Mesothelial cell of epicardium (in vitro differentiated cells): ENCODE results near the gene GPT2. TPM values are rescaled to one million over a fixed set of nuclear protein-coding genes. Genes with fewer than 3 reads are reported as not detected.
"Not testable (repeated sequence)": the region's sequence is repeated elsewhere in the genome, so short reads cannot be mapped to it uniquely, and the experiment has no call there.

Experiments used
- DNase-seq, 2 experiments: peaks; one replicate each; pipeline ENCODE4 v3.0.0; 2021; ENCODE audit warnings: low spot score in 2 of 2; ENCODE audit not compliant: unreplicated experiment in 2 of 2
- H3K27ac Mint-ChIP-seq: 2 replicates; pipeline ENCODE4 v1.8.0; 2021; ENCODE audit warnings: mixed read lengths
- H3K27me3 Mint-ChIP-seq: 2 replicates; pipeline ENCODE4 v1.8.0; 2021; ENCODE audit warnings: low read depth, mixed read lengths
- H3K36me3 Mint-ChIP-seq: 2 replicates; pipeline ENCODE4 v1.8.0; 2021; ENCODE audit warnings: mixed read lengths
- H3K4me1 Mint-ChIP-seq: 2 replicates; pipeline ENCODE4 v1.8.0; 2021; ENCODE audit warnings: mixed read lengths
- H3K4me3 Mint-ChIP-seq: 2 replicates; pipeline ENCODE4 v1.8.0; 2021; ENCODE audit warnings: mild to moderate bottlenecking, moderate library complexity, mixed read lengths
- H3K9me3 Mint-ChIP-seq: 2 replicates; pipeline ENCODE4 v1.8.0; 2021; ENCODE audit warnings: mixed read lengths
- CTCF ChIP-seq: fragments of 200-600 bp; sonication (generic); IDR thresholded peaks from one replicate; pipeline ENCODE4 v1.5.0; 2021; ENCODE audit warnings: antibody characterized with exemption; ENCODE audit not compliant: unreplicated experiment
- total RNA-seq: library from RNA; stranded (reverse); gene quantifications from 3 replicates; pipeline ENCODE4 v1.2.1, GENCODE V29; 2021

The GPT2 gene
- total RNA-seq, 1 donor from 2014 or later, result 30.6 TPM

- TF ChIP-seq CTCF, result no peak
- no peak for DNase-seq
- H3K9me3 Mint-ChIP-seq, result peaks cover 4% of the 10 kb centered on the region
- H3K4me3 Mint-ChIP-seq, result no peak overlapping the region
- H3K27me3 Mint-ChIP-seq, result no peaks in the 10 kb centered on the region
- peak overlapping the region; percentile 35 for H3K27ac Mint-ChIP-seq
- H3K4me1 Mint-ChIP-seq, result peaks cover 38% of the 10 kb centered on the region
- no peaks in the 10 kb centered on the region for H3K36me3 Mint-ChIP-seq
These were observed 26.0 kb upstream of the GPT2 start for GRCh38 chr16:46858151-46858550.

DNA sequence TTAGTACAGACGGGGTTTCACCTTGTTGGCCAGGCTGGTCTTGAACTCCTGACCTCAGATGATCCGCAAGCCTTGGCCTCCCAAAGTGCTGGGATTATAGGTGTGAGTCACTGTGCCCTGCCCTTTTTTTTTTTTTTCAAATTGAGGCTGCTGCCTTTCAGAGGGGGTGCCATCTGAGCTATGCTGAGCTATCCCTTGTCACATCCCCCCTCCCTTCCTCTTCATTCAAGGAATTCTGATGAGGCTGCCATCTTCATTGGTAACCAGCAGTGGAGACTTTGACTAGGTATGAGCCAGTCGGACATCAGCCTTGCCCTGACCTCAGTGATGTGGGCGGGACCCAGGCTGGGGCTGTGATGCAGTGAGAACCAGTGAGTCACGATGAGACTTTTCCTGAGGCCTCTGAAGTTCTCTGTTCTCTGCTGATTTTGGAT lies 24.4 kb upstream of the GPT2 start:
- Mint-ChIP-seq H3K4me1 (peaks cover 26% of the 10 kb centered on the region), H3K9me3 (peaks cover 4% of the 10 kb centered on the region), H3K4me3 (no peak overlapping the region), H3K27me3 (no peaks in the 10 kb centered on the region), H3K36me3 (no peaks in the 10 kb centered on the region), H3K27ac (no peak overlapping the region)
- no peak for DNase-seq
- TF ChIP-seq CTCF, result no peak

GRCh38 chr16:46862555-46863447 lies 21.4 kb upstream of the GPT2 start:
- Mint-ChIP-seq H3K36me3 (no peaks in the 10 kb centered on the region), H3K4me1 (peaks cover 6% of the 10 kb centered on the region), H3K27ac (no peak overlapping the region), H3K27me3 (no peaks in the 10 kb centered on the region), H3K9me3 (peaks cover 4% of the 10 kb centered on the region), H3K4me3 (no peak overlapping the region)
- no peak for TF ChIP-seq CTCF
- DNase-seq, result no peak

GRCh38 chr16:46866286-46866685 lies 17.9 kb upstream of the GPT2 start:
- Mint-ChIP-seq H3K27ac (no peak overlapping the region), H3K4me1 (no peaks in the 10 kb centered on the region), H3K9me3 (peaks cover 4% of the 10 kb centered on the region), H3K36me3 (no peaks in the 10 kb centered on the region), H3K4me3 (no peak overlapping the region), H3K27me3 (no peaks in the 10 kb centered on the region)
- no peak for DNase-seq
- no peak for TF ChIP-seq CTCF

GRCh38 chr16:46867486-46867885 lies 16.7 kb upstream of the GPT2 start:
- H3K27ac Mint-ChIP-seq, H3K36me3 Mint-ChIP-seq, H3K27me3 Mint-ChIP-seq, DNase-seq, H3K9me3 Mint-ChIP-seq, H3K4me3 Mint-ChIP-seq, H3K4me1 Mint-ChIP-seq: not testable (repeated sequence)

- H3K4me1 Mint-ChIP-seq, H3K27me3 Mint-ChIP-seq, H3K27ac Mint-ChIP-seq, DNase-seq, H3K4me3 Mint-ChIP-seq, H3K9me3 Mint-ChIP-seq, H3K36me3 Mint-ChIP-seq: not testable (repeated sequence)
These were observed 15.3 kb upstream of the GPT2 start for GRCh38 chr16:46868891-46869290.
